ENCODE results near the gene KRT82.

The KRT82 gene

DNA sequence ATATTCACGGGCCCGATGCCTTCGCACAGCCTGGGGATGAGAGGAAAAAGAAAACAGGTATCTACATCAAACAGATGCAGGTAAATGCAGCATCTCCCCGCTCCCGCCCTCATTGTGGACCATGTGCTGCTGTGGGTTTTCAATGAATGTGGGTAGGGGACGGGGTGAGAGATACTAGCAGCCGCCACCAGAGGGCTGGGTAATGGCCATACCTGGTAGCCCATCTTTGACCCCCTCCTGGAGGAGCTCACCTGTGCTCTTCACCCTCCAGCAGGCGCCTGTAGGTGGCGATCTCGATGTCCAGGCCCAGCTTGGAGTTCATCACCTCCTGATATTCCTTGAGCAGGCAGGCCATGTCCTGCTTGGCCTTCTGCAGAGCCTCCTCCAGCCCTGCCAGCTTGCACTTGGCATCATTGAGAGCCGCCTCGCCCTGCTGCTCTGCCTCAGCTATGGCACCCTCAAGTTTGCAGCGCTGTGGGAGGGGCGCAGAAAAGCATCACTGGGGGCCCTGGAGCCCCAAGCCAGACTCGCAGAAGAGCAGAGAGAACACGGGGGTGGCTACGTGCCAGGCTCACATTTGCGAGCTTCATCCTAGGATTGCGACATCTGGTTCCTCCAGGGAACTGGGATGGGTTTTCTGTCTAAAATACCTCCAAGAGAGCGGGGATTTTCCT, 10.2 kb downstream of the KRT82 start:
- no peak overlapping the region for H3K4me3 ChIP-seq (ENCODE audit: low read depth, low read length)
- TF ChIP-seq, protein P1, sequence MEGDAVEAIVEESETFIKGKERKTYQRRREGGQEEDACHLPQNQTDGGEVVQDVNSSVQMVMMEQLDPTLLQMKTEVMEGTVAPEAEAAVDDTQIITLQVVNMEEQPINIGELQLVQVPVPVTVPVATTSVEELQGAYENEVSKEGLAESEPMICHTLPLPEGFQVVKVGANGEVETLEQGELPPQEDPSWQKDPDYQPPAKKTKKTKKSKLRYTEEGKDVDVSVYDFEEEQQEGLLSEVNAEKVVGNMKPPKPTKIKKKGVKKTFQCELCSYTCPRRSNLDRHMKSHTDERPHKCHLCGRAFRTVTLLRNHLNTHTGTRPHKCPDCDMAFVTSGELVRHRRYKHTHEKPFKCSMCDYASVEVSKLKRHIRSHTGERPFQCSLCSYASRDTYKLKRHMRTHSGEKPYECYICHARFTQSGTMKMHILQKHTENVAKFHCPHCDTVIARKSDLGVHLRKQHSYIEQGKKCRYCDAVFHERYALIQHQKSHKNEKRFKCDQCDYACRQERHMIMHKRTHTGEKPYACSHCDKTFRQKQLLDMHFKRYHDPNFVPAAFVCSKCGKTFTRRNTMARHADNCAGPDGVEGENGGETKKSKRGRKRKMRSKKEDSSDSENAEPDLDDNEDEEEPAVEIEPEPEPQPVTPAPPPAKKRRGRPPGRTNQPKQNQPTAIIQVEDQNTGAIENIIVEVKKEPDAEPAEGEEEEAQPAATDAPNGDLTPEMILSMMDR (IDR thresholded peaks at IDR 0.05; ENCODE audit: control insufficient read depth, extremely low read depth, insufficient read depth) = peak; percentile 33; the same call in 1 of the 2 replicates
- DNase-seq (ENCODE audit: low read depth) = no peak

DNA sequence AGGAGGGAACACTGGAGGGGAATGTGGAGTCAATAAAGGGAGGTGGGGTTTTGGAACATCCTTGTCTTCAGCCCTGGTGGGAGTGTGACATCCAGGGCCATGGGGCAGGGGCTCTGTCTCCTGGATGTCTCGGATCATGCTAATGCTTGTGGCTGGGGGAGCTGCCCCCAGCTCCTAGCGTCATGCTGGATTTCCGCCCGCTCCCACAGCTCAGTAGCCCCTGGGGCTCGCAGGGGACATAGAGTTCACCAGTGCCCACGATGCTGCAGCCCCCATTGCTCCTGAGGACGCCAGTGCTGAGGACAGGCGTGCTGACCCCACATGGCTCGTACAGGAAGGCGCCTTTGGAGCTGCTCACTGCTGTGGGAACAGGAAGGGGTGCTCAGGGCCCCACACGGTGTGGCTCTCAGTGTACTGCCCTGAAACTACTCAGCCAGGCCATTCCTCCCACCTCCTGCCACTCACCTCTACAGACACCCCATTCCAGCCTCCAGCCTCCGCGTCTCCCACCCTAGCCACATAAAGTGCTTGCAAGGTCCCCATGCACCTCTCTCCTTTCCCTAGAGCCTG, 11.2 kb downstream of the KRT82 start:
- TF ChIP-seq, protein P1 (IDR thresholded peaks at IDR 0.05; ENCODE audit: control insufficient read depth, extremely low read depth, insufficient read depth) = no peak
- H3K4me3 ChIP-seq (ENCODE audit: low read depth, low read length) = no peak overlapping the region
- DNase-seq (ENCODE audit: low read depth) = no peak

DNA sequence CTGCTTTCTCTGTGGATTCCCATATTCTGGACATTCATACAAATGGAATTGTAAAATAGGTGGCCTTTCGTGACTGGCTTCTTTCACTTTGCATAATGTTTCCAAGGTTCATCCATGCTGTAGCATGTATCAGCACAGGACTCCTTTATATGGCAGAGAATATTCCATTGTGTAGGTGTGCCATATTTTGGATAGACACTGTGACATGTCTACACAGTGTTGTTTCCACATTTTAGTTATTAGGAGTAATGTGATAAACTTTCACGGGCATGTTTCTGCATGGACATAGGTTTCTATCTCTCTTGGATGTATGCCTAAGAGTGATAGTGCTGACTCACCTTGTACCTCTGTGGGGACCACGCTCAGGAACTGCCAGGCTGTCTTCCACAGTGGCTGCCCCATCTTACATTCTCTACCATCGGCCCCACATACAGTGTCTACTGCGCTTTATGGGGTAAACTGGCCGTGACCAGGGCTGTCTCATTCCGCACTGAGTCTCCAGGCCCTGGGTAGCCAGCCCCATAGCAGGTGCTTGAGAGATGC, 13.6 kb downstream of the KRT82 start:
- no peak overlapping the region for H3K4me3 ChIP-seq (ENCODE audit: low read depth, low read length)
- DNase-seq (ENCODE audit: low read depth) = no peak
- TF ChIP-seq, protein P1 (IDR thresholded peaks at IDR 0.05; ENCODE audit: control insufficient read depth, extremely low read depth, insufficient read depth) = no peak

DNA sequence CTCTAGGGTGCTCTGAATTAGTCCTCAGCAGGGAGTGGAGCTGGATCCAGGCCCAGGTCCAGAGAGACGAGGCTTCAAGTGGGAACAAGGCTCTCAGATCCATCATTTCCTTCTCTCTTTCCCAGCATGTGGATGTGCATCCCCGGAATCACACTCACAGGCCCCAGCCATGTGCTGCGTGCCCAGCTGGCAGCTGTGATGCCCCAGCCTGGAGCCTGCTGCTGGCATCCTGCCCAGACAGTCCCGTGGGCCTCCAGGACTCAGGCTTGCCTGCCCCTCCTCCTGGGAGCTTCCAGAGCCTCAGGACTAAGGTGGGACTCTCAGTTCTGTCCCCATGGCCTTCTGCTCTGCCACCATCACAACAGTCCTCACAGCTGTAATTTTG, 14.5 kb downstream of the KRT82 start:
- DNase-seq (ENCODE audit: low read depth) = no peak
- TF ChIP-seq, protein P1 (IDR thresholded peaks at IDR 0.05; ENCODE audit: control insufficient read depth, extremely low read depth, insufficient read depth) = no peak
- no peak overlapping the region for H3K4me3 ChIP-seq (ENCODE audit: low read depth, low read length)

DNA sequence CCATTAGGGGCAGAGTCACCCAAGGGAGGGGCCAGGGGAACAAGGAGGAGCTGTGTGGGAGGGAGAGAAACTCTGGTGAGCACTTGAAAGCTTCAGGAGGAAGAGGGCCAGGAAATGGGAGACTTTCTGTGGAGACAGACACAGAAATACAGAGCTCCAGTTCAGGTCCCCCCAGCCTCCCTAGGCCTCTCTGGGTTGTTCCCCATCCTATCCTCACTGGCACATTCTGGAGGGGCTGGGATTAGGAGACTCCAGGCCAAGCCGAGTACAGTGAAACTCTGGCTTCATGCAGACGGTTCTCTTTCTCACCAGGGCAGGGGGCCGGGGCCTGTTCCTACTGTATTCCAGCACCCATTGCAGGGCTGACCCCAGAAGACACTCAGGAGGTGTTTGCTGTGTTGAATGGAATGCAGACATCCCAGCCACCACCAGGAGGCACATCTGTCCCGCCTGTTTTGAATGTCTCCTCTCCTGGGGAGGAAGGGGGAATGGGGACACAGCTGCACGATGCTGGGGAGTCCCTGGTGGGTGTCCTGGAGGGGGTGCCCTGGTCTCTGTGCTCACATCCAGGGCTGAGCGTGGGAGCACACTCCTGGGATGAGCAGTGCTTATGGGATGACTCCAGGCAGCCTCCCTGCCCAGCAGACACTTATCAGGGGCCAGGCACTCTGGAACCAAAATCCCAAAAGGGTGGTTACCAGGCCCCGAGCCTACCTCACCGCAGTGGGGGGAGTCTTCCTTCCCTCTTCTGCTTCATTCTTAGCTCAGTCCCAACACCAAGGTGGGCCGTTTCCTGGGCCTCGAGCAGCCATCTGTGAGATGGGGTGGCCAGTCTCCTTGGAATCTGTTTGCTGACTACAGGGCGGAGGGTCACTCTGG, 15.2 kb downstream of the KRT82 start:
- DNase-seq (ENCODE audit: low read depth) = no peak
- no peak overlapping the region for H3K4me3 ChIP-seq (ENCODE audit: low read depth, low read length)
- TF ChIP-seq, protein P1 (IDR thresholded peaks at IDR 0.05; ENCODE audit: control insufficient read depth, extremely low read depth, insufficient read depth) = peak; percentile 67

DNA sequence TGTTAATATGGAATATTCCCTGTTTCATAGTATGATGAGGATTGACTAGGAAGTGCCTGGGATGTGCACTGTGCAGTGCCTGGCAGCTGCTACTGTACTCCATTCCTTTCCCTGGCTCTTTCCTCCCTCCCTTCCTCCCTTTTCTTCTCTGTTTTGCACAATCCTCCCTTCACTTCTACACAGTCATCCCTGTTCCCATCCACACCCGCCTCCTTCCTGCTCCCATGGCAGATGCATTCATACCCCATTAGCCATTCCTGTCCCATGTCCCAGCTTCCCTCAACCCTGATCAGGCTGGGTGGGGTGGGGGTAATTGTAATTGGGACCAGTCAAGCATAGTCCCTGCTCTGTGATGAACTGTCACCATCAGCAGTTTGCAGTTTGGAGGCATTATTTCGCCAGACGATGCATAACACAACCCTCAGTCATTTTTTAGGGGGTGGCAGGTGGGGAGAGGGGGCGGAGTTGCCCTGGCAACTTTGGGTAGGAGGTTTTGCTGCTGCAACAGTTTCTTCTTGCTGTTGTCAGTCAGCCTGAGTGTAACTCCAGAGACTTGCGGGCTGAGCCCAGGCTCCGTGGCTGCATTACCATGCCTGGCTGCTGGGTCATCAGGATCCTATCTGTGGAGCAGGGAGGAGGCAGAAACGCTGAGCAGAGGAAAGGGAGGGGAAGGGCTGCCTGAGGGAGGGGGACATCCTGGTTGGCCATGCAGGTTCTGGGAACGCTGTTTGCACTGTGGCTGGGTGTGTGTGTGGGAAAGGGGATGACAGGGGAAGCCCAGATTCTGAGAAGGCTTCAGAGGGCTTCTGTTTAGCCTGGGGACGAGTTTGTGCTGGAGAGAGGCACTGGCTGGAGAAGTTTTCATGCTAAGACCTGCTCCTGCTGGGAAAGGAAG, 16.6 kb downstream of the KRT82 start:
- no peak overlapping the region for H3K4me3 ChIP-seq (ENCODE audit: low read depth, low read length)
- TF ChIP-seq, protein P1 (IDR thresholded peaks at IDR 0.05; ENCODE audit: control insufficient read depth, extremely low read depth, insufficient read depth) = no peak
- DNase-seq (ENCODE audit: low read depth) = no peak

Data from LNCaP clone FGC (cell line).